ENCODE results near the gene PNMA6A. TPM values are rescaled to one million over a fixed set of nuclear protein-coding genes. Genes with fewer than 3 reads are reported as not detected.

The PNMA6A gene
- total RNA-seq, 1 experiment from 2014 or later: 0.31 TPM

Other genes starting within 250 kb of the PNMA6A start
- 38.5 and 40.2 TPM in 2 replicates for gene CETN2, start 241.7 kb upstream of the PNMA6A start, total RNA-seq (2022)
- gene NSDHL, start 241.4 kb upstream of the PNMA6A start, total RNA-seq (2022): 36.5 and 38.1 TPM in 2 replicates
- 24.3 and 25.2 TPM in 2 replicates for gene ZNF185, start 174.4 kb upstream of the PNMA6A start, total RNA-seq (2022)
- gene PNMA5, start 78.3 kb upstream of the PNMA6A start, total RNA-seq (2022): not detected in 2 replicates
- gene PNMA3, start 16.0 kb upstream of the PNMA6A start, total RNA-seq (2022): not detected in 2 replicates
- not detected in 2 replicates for gene MAGEA1, start 106.8 kb downstream of the PNMA6A start, total RNA-seq (2022)
- gene PNMA6F, start 249.3 kb downstream of the PNMA6A start, total RNA-seq (2022): not detected in 2 replicates